ENCODE measurements around the gene KDM5B.

Gene KDM5B

GRCh38 chr1:202807926-202808757 lies at the start of gene KDM5B:
Gene KDM5B, minus strand, starts transcription at chr1:202808421. Its CDS starts 116 bp downstream, at chr1:202808305.
- peak within 1 kb of the TSS; percentile 84 for H3K4me3 ChIP-seq (ENCODE audit: low read depth, low read length)
- peak; percentile 45 for DNase-seq (ENCODE audit: low read depth)
- TF ChIP-seq CTCF (IDR thresholded peaks at IDR 0.05; ENCODE audit: control insufficient read depth, extremely low read depth, insufficient read depth): no peak

- TF ChIP-seq CTCF (IDR thresholded peaks at IDR 0.05; ENCODE audit: control insufficient read depth, extremely low read depth, insufficient read depth): no peak
- H3K4me3 ChIP-seq (ENCODE audit: low read depth, low read length): no peak overlapping the region
- DNase-seq (ENCODE audit: low read depth): no peak
These were observed 49.0 kb upstream of the KDM5B start for GRCh38 chr1:202857136-202857610.

- no peak for TF ChIP-seq CTCF (IDR thresholded peaks at IDR 0.05; ENCODE audit: control insufficient read depth, extremely low read depth, insufficient read depth)
- no peak overlapping the region for H3K4me3 ChIP-seq (ENCODE audit: low read depth, low read length)
- DNase-seq (ENCODE audit: low read depth): no peak
These were observed 47.8 kb upstream of the KDM5B start for GRCh38 chr1:202856014-202856413.

GRCh38 chr1:202854787-202855186 lies 46.6 kb upstream of the KDM5B start:
- H3K4me3 ChIP-seq (ENCODE audit: low read depth, low read length): no peak overlapping the region
- no peak for TF ChIP-seq CTCF (IDR thresholded peaks at IDR 0.05; ENCODE audit: control insufficient read depth, extremely low read depth, insufficient read depth)

GRCh38 chr1:202852163-202852904 lies 44.1 kb upstream of the KDM5B start:
- TF ChIP-seq CTCF (IDR thresholded peaks at IDR 0.05; ENCODE audit: control insufficient read depth, extremely low read depth, insufficient read depth): peak; percentile 50
- DNase-seq (ENCODE audit: low read depth): no peak
- no peak overlapping the region for H3K4me3 ChIP-seq (ENCODE audit: low read depth, low read length)

More at GRCh38 chr1:202854787-202855186, 46.6 kb upstream of the KDM5B start:
- DNase-seq (ENCODE audit: low read depth): no peak

- no peak overlapping the region for H3K4me3 ChIP-seq (ENCODE audit: low read depth, low read length)
- TF ChIP-seq CTCF (IDR thresholded peaks at IDR 0.05; ENCODE audit: control insufficient read depth, extremely low read depth, insufficient read depth): no peak
- DNase-seq (ENCODE audit: low read depth): no peak
These were observed 42.6 kb upstream of the KDM5B start for GRCh38 chr1:202850593-202851362.

All from LNCaP clone FGC (cell line).